ENCODE results near the gene CBX8. TPM values are rescaled to one million over a fixed set of nuclear protein-coding genes. Genes with fewer than 3 reads are reported as not detected.

Gene CBX8
- 10 to 100 TPM; 11.5 to 17.5 (median 13.4) TPM for polyA plus RNA-seq (ENCODE audit: insufficient read length in 4 of 4)

DNA sequence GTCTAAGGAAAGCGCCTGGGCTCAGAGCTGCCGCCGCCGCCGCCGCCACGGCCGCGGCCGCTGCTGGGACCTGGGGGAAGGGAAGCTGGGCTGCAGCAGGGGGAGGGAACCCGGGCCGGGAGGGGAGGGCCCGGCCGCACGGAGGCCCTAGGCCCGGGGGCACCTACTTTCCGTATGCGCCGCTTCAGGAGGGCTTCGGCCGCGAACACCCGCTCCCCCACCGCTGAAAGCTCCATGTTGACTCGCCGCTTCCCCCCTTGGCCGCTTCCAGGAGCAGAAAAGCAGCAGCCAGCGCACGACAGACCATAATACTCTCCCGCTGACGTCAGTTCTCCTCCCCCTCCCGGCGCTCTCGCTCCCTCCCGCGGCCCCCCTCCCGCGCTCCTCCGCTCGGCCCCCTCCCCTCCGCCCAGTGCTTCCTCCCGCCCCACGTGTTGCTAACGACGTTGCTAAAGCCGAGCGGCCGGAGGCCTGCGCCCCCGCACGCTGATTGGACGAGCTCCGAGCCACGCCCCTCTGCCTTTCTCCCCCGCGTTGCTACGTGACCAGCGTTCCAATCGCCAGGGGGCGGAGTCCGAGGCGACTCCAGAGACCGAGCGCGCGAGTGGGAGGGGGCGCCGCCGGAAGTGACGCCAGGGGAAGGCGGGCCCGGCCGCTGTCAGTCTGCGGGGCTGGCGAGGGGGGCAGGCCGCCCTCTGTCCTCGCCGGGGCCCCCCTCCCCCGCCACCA lies at the start of gene CBX8:
Gene CBX8 (minus strand): TSS at position 315 of the 729 bp plus-strand sequence. CDS start 79 bp downstream, at position 236.
- peak; percentile 96 to 100 (median 99) for DNase-seq (ENCODE audit: low read depth in 4 of 4, low spot score in 2 of 4)

DNA sequence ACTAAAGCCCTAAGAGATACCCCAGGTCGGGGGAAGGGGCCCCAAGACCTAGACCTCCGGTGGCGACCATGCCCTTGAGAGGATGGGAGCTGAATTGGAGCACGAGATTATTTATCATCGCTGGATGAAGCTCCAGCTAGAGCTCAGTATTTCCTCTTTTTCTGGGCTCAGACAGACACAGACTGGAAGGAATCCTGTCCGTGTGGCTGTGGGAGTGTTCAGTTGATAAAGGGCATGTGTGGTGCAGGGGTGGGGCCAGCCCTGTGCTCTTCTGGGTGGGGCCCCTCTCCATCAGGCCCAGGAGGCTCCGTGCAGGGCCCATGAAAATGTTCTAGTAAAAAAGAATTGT lies 48.7 kb upstream of the CBX8 start:
- DNase-seq (ENCODE audit: low read depth in 4 of 4, low spot score in 2 of 4): no peak

DNA sequence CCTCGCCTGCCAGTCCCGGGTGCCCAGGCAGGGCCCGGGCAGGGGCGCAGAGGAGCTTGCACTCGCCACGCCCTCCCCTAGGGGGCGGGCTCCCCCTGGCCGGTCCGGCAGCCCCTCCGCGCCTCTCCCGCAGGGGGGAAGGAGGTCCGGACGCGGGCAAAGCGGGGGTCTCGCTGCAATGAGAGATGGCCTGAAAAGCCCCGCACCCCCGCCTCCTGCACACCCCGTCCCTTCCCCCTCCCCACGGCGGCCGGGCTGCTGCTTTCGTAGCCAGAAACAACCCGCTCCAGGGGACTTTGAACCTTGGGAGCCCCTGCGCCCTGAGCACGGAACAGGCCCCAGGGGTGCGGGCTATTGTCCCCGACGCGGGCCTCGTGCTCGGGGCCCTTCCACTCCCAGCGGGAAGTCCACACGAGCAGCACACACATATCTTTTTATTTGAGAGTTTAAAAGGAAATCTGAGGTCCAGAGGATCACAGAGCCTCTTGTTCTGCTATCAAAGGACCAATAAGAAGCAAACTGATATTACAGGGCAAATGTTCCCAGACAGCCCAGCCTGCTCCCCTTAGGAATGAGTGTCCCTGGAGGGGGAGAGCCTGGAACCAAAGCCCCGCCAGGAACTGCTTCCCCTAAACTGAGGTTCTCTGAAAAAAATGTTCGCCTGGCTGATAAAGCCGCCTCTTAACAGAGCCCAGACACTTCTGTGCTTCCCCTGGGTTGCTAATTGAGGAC lies 48.2 kb upstream of the CBX8 start:
- DNase-seq (ENCODE audit: low read depth in 4 of 4, low spot score in 2 of 4): no peak

DNA sequence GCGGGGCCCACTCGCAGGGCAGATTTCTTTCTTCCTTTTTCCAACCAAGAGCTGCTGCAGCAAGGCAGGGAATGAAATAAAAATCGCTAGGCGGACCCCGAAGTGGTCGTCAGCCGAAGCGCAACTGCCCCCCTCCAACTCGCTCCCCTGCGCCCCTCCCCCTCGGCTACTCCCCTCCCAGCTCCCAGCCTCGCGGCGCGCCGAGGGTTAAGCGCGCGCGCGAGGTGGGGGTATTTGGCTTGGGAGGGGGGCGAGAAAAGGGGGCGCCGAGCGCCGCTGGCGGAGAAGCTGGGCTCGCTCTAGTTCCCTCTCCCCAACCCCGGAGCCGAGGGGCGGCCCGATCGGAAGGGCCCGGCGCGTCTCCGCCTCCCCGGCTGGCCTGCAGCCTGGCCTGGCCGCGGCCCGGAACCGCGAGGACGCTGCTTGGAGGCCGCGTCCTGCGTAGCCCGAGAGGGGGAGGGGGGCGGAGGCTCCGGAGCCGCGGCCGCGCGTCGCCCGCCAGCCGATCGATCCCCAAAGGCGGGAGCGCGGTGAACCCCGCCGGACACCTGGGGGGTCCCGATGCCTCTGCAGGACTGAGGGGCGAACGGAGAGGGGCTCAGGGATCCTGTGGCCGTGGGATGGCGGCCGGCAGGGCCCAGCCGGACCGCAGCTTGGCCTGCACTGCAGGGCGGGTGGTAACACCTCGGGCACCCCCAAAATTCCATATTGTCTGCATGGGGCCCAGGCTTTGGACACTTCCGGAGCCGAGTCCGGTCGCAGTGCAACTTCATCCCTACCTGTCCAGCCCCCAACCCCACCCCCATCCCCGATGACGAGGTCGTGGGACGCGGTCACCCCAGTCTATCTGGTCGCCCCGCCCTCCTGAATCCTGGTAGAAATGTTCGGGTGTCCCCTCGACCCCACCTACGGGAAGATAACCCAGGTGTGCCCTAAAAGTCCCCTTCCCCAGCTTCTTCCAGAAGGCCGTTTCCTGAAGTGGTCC lies 47.2 kb upstream of the CBX8 start:
- no peak for DNase-seq (ENCODE audit: low read depth in 4 of 4, low spot score in 2 of 4)

DNA sequence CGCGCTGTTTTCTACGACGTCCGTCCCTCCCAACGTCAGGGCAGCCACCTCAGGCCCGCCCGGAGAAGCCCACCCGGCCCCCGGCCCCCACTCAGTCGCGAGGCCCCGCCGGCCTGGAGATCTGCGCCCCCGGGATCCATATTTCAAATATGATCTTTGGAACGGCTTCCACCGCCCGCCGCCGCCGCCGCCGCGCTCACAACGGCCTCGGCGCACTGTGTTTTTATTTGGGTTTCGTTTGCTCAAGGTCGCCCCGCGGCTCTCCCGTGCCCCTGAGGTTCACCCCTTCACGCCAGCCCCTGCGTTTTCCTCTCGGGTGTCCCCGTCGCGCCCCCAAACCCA lies 46.6 kb upstream of the CBX8 start:
- no peak for DNase-seq (ENCODE audit: low read depth in 4 of 4, low spot score in 2 of 4)

DNA sequence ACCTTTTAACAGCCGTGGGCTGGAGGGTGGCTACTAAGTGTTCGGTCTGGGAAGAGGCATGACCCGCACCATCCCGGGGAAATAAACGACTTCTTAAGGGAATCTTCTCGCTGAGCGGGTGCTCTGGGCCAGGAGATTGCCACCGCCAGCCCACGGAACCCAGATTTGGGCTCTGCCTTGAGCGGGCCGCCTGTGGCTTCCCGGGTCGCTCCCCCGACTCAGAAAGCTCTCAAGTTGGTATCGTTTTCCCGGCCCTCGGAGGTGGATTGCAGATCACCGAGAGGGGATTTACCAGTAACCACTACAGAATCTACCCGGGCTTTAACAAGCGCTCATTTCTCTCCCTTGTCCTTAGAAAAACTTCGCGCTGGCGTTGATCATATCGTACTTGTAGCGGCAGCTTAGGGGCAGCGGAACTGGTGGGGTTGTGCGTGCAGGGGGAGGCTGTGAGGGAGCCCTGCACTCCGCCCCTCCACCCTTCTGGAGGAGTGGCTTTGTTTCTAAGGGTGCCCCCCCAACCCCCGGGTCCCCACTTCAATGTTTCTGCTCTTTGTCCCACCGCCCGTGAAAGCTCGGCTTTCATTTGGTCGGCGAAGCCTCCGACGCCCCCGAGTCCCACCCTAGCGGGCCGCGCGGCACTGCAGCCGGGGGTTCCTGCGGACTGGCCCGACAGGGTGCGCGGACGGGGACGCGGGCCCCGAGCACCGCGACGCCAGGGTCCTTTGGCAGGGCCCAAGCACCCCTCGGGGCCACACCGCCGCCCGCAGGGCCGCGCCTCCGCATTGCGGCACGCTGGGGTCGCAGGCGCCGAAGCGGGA lies 46.0 kb upstream of the CBX8 start:
- DNase-seq (ENCODE audit: low read depth in 4 of 4, low spot score in 2 of 4): no peak

DNA sequence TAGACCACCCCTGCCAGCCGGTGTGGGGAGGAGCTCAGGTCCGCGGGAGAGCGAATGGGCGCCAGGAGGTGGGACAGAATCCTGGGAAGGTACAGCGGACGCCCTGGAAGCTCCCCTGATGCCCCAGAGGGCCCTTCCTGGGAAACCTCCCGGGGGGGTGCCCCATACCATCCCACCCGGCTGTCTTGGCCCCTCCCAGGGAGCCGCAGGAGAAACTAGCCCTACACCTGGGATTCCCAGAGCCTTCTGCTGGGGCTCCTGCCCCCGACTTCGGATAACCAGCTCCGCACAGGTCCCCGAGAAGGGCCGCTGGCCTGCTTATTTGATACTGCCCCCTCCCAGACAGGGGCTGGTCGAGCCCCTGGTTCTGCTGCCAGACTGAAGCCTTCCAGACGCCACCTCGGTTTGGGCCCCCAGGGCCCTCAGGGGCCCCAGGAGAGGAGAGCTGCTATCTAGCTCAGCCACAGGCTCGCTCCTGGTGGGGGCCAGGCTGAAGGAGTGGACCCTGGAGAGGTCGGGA lies 45.3 kb upstream of the CBX8 start:
- DNase-seq (ENCODE audit: low read depth in 4 of 4, low spot score in 2 of 4): no peak

DNA sequence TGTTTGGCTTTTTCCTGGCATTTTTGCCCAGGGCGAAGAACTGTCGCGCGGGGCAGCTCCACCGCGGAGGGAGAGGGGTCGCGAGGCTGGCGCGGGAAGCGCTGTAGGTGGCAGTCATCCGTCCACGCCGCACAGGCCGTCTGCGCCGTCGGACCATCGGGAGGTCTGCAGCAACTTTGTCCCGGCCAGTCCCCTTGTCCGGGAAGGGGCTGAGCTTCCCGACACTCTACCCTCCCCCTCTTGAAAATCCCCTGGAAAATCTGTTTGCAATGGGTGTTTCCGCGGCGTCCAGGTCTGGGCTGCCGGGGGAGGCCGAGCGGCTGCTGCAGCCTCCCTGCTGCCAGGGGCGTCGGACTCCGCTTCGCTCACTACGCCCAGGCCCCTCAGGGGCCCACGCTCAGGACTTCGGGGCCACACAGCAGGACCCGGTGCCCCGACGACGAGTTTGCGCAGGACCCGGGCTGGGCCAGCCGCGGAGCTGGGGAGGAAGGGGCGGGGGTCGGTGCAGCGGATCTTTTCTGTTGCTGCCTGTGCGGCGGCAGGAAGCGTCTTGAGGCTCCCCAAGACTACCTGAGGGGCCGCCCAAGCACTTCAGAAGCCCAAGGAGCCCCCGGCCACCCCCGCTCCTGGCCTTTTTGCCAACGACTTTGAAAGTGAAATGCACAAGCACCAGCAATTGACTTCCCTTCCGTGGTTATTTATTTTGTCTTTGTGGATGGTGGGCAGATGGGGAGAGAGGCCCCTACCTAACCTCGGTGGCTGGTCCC lies 44.7 kb upstream of the CBX8 start:
- no peak for DNase-seq (ENCODE audit: low read depth in 4 of 4, low spot score in 2 of 4)

DNA sequence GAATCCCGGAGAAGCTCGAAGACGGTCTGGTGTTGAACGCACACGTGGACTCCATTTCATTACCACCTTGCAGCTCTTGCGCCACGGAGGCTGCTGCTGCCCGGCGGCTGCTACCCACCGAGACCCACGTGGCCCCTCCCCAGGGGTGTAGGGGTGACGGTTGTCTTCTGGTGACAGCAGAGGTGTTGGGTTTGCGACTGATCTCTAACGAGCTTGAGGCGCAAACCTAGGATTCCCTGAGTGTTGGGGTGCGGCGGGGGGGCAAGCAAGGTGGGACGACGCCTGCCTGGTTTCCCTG lies 44.1 kb upstream of the CBX8 start:
- no peak for DNase-seq (ENCODE audit: low read depth in 4 of 4, low spot score in 2 of 4)

DNA sequence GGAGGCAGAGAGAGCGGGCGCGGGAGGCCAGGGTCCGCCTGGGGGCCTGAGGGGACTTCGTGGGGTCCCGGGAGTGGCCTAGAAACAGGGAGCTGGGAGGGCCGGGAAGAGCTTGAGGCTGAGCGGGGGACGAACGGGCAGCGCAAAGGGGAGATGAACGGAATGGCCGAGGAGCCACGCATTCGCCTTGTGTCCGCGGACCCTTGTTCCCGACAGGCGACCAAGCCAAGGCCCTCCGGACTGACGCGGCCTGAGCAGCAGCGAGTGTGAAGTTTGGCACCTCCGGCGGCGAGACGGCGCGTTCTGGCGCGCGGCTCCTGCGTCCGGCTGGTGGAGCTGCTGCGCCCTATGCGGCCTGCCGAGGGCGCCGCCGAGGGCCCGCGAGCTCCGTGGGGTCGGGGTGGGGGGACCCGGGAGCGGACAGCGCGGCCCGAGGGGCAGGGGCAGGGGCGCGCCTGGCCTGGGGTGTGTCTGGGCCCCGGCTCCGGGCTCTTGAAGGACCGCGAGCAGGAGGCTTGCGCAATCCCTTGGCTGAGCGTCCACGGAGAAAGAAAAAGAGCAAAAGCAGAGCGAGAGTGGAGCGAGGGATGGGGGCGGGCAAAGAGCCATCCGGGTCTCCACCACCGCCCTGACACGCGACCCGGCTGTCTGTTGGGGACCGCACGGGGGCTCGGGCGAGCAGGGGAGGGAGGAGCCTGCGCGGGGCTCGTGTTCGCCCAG lies 43.6 kb upstream of the CBX8 start:
- DNase-seq (ENCODE audit: low read depth in 4 of 4, low spot score in 2 of 4): no peak

DNA sequence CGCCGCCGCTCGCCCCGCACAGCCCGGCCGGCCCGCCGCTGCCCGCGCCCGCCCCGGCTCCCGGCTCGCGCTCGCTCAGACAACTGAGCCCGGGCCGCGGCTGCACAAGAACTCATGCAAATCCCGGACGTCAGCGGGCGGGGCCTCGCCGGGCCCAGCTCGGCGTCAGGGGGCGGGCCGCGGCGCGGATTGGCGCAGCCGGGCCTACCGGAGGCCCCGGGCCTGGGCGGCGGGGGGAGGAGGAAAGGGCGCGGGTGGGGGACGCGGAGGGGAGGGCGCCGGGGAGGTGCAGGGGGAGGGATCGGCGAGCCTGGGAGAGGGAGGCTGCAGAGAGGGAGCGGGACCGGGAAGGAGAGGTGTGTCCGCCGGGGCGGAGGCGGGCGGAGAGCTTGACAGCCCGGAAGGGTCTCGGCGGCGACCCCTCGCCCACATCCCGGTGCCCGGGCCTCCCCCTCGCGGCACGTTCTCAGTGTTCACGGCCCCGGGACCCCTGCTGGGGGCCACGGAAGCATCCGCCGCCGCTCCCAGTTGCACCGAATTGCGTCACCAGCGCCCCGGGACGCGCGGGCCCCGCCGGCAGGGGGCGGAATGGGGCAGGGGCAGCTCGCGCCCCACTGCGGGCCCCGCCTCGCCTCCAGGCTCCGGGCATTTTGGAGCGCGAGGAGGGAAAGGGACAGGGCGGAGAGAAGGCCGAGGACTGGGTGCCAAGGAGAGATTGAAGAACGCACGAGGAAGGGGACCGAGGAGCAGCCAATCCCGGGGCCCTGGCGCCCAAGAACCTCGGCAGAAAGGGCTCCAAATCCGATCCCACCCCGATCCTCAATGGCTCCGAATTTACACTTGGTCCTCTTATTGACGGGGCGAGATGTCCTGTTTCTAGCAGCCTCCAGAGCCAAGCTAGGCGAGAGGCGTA lies 42.7 kb upstream of the CBX8 start, which contains the start of gene CBX4:
Gene CBX4 (minus strand): TSS at position 85 of the 913 bp plus-strand sequence. CDS start 189 bp downstream, outside the sequence.
- peak in 2 of 4 donors; percentile 84 to 90 for DNase-seq (ENCODE audit: low read depth in 4 of 4, low spot score in 2 of 4)

DNA sequence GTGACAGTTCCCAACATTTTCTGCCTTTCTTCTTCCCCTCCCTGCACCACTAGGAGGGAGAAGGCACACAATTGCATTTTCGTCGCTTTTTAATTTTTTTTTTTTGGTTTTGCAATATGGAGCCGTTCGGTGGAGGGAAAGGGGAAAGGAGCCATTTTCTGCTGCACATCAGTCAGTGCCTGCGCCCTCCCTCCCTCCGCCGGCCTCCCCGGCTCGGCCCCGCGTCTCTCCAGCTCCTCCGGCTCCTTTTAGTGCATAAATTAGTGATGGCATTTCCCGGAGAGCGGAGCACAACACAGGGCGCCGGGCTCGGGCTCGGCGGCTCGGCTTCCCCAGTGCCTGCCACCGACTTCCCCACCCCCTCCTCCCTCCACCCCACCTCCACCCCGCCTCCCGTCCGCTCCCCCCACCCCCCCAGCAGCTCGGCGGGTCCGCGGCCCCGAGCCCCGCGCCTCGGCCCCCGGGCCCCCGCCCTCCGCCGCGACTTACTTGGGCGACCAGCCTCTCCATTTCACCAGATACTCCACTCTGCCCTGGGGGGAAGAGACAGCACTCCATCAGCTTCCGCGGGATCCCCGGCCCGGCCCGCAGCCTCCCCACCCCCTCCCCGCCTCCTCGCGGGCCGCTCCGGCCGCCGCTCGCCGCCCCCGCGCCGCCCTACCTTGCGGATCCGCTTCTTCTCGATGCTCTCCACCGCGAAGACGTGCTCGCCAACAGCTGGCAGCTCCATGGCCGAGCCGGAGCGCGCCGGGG lies 41.8 kb upstream of the CBX8 start:
- no peak for DNase-seq (ENCODE audit: low read depth in 4 of 4, low spot score in 2 of 4)

DNA sequence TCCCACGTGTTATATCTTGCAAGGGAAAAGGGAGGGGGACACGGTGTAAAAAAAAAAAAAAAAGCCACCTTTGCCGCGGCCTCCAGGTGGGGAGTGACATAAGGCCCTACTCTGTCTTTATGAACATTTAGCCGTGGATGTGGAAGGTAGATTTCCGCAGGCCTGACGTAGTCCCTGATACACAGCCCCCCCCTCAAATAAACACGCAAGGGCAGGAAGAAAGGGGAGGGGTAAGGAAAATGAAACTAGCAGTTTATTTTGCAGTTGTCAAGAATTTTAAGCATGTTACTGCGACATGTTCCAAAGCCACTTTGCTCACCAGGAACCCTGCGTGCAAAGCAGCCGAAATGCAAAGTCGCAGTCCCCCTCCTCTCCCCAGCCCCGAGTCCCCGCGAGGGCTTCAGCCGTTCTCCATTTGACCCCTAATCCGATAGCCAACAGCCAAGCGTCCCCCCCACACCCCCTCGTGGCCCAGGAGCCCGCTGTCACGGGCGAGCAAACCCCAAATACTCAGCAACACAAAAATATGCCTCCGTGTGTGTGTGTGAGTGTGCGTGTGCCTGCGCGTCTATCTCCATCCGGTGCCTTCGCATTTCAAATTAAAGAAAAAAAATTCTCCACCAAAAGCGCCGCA lies 41.1 kb upstream of the CBX8 start:
- no peak for DNase-seq (ENCODE audit: low read depth in 4 of 4, low spot score in 2 of 4)

DNA sequence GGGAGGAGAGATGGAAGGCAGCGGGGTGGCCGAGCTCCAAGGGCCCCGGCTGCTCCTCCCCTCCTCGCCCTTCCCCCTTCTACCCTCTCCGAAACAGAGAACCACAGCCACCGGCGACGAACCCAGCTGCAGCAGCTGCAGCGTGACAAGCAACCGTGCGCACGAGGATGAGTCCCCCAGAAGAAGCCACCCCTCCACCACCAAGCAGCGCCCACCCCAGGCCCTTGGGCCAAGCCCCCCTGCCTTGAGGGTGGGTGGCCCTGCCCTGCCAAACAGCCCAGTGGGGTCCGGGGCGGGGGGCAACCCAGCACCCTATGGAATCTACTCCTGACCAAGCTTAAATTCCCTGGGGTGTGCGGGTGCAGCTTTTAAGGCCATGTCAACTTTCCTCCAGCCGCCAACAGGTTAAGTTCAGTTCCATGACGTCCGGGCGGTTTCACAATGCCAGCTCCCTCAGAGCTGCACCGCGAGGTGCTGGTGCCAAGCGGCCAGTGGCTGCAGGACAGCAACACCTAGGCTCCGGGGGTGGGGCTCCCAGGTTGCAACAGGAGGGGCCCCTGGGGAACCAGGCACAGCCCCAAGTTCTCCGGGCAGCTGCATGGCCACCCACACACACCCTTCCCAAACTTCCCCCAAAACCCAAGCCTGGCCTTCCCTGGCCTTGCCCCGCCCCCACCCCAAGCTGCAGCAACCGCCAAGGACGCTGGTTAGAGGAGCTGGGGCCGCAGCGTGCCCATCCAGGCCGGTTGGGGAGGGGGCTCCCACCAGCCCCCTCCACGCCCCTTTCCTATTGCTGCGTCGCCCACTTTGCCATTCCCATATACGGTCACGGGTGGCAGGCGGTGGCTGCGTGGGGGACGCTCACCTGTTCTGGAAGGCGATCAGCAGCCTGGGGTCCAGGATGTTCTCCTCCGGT lies 40.4 kb upstream of the CBX8 start:
- no peak for DNase-seq (ENCODE audit: low read depth in 4 of 4, low spot score in 2 of 4)

DNA sequence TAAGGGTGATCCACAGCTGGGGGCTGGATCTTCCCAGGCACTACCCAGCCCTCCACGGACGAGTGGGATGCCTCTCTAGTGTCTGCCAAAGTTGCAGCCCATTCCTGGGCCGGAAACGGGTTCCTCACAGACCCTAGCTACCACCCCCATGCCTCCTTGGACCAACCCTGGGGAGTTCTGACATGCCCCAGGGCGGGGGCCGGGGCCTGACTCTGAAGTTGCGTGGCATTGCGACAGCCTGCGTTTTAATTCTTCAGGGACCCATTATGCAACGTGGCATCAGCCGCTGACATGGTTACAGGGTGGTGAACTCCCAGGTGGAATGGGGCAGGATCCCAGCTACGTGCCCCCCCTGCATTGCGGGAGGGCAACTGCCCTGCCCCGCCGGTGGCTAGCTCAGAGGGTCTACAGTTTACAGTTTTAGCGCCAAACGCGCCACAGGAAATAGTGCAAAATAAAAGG lies 39.7 kb upstream of the CBX8 start:
- DNase-seq (ENCODE audit: low read depth in 4 of 4, low spot score in 2 of 4): no peak

All from left renal cortex interstitium (tissue), 4 donors.